Activated T-cell treated with anti-CD3 and anti-CD28 coated beads, Interleukin-2, amount 50 U/mL, for 1 hour (primary cell): ENCODE measurements around the gene CLEC17A.

ENCODE experiments used
- DNase-seq: peaks from one replicate; pipeline ENCODE4 v3.0.0-alpha.2; 2020

The CLEC17A gene

GRCh38 chr19:14655726-14656125 lies 72.8 kb downstream of the CLEC17A start:
- DNase-seq = no peak

DNA sequence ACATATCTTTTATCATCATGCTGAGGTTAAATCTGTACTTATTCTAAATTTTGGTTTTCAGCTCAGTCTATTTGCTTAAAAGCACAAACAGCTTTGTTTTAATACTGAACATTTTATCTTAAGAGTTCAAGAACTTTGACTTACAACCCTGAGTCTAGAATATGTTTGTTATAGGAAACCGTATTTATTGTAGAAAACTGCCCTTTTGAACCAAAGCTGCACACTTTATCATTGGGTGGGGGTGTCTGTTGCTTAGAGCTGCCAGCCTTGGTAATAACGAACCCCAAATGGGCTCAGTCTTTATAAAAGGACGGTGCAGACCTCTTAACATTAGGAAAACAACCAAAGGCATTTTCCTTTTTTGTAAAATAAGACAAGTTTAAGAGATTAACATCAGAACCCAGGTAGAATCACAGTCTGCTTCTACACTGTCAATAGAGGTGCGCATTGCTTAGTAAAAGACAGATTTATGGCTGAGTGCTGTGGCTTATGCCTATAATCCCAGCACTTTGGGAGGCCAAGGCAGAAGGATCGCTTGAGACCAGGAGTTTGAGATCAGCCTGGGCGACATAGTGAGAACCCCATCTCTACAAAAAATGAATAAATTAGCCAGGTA lies 77.1 kb downstream of the CLEC17A start:
- no peak for DNase-seq

GRCh38 chr19:14661372-14661924 lies 78.6 kb downstream of the CLEC17A start:
- DNase-seq = no peak
